ENCODE results near the gene ARHGAP26. TPM values are rescaled to one million over a fixed set of nuclear protein-coding genes. Genes with fewer than 3 reads are reported as not detected.

The ARHGAP26 gene
- polyA plus RNA-seq, 4 donors = 10.4 to 12.2 (median 11.0) TPM

DNA sequence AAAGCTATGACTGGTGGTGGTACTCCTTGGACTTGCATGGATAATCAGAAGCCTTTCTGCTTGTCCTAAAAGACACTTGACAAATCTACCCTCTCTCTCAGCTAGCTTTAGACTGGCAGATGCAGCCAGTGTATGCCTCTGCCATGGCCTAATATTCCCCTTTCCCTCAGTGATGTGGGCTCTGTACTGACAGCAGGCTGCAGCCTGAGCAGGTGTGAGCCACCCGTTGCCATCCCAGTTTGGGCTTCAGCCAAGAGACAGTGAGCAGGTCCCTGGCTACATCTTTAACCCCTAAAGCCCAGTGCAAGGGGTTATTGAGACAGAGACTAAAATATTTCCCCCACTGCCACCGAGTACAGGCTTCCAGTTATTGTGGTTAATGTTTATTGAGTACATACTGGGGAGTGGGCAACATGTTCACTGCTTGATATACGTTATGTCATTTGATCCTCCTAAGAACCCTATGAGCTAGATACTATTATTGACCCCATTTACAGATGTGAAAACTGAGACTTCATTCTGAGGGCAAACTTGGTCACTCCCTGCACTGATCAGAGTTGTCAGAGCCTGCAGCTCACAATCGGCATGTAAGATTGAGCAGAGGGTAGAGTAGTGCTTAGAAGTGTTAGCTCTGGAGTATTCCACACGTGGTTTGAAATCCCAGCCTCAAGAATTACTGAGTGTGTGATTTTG lies 254.2 kb downstream of the ARHGAP26 start:
- DNase-seq (ENCODE audit: low read depth in 4 of 4, low spot score in 3 of 4) = no peak

DNA sequence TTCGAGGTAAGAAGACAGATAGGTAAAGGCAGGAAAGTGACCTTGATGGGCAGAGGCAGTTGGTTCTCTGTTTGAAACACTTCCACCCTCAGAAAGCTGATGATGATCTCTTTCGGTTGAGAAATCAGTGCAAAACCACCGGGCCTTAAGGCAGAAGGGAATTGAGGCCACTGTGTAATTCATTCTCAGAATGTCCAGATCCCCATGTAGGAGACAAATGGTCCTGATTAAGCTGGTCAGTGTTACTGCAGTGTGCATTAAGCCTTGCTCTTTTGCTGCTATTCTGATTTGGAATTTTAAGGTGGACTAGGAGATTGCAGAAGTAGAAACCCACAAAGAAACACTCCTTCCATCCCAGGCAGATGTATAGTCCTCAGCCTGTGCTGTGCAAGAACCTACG lies 255.2 kb downstream of the ARHGAP26 start:
- no peak for DNase-seq (ENCODE audit: low read depth in 4 of 4, low spot score in 3 of 4)

DNA sequence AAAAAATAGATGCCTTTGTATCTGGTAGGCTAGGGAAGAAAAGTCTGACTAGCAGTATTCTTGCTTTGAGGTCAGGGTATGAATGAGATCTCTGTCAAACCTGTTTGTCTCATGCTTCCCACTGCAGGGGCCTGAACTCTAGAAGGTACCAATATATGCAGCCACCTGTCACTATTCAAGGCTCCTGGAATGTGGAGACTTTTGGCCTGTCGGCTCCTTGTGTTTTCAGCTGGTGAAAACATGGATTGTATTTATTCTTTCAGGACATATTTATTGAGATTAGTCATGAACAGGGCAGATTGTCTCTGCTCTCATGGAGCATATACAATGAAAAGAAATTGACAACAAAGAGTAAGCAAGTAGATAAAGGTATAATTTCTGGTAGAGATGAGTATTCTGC lies 255.8 kb downstream of the ARHGAP26 start:
- DNase-seq (ENCODE audit: low read depth in 4 of 4, low spot score in 3 of 4) = no peak

GRCh38 chr5:143026380-143026779 lies 256.2 kb downstream of the ARHGAP26 start:
- DNase-seq (ENCODE audit: low read depth in 4 of 4, low spot score in 3 of 4) = no peak

GRCh38 chr5:143029293-143029692 lies 259.1 kb downstream of the ARHGAP26 start:
- no peak for DNase-seq (ENCODE audit: low read depth in 4 of 4, low spot score in 3 of 4)

GRCh38 chr5:143030349-143030748 lies 260.2 kb downstream of the ARHGAP26 start:
- DNase-seq (ENCODE audit: low read depth in 4 of 4, low spot score in 3 of 4) = no peak

DNA sequence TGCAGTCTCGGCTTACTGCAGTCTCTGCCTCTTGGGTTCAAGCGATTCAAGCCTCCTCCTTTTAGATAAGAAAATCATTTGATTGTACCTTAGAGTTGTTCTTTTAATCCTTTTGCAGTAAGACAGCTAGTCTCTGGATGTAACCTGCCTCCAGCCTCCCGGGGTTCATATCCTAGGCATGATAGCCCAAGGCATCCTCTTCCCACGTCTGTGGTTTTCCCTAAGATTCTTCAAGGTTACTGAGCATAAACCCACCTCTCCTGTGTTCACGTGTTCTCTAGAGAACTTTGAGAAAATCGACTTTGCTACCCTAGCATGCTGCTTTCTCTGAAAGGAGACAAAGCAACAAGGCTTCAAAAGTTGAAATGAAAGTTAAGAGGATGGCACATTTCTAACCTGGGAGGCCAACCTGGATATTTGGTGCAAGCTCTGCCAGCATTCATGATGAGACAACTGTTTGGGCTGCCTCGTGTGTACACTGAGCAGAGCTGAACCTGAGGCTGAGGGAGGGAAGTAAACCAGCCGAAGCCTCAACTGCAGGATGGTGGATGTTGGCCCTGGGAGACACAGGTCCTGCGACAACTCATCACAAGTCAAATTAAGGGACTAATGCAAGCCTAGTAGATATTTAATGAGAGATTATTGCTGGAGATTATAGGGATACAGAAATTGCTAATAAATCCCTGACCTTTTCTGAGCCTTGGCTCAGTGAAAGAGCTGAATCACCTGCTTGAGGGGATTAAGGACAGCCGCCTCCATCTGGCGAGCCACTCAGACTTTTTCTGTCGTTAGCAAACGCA lies 261.8 kb downstream of the ARHGAP26 start:
- DNase-seq (ENCODE audit: low read depth in 4 of 4, low spot score in 3 of 4) = no peak

DNA sequence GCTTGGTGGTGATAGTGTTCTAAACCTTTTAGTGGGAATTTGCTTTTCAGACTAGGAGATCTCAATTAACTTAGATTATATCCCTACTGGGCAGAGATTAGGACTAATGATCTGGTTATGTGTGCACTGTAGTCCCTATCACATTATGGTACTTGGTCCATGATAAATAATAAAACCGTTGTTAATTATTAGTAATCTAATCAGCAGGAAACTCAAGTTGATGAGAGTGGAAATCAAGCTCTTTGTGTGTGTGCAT lies 262.3 kb downstream of the ARHGAP26 start:
- DNase-seq (ENCODE audit: low read depth in 4 of 4, low spot score in 3 of 4) = no peak

DNA sequence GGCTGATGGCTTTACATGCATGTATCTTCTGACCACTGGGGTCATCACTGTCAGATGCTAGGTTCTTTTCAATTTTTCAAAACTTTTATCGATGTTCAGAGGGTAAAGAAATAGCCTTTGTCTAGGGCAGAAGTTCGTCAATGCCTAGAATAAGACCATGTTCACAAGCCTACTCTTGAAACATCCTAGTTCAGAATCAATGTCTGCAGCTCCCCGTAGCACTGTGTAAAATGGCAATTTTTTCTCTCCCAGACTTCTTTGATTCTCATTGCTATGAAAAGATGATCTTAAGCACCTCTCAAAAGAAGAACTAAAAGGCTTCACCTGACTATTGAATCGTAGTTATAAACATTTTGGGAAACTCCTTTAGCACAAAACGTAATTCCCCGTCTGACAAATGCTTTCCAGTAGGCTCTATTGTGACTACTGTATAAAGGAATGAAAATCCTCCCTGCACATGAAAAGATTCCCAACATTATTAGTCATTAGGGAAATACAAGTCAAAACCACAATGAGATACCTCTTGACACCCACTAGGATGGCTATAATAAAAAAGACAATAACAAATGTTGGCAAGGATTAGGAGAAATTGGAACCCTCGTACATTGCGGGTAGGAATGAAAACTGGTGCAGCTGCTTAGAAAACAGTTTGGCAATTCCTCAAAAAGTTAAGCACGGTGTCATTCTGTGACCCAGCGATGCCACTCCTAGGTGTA lies 263.5 kb downstream of the ARHGAP26 start:
- DNase-seq (ENCODE audit: low read depth in 4 of 4, low spot score in 3 of 4) = no peak

- no peak for DNase-seq (ENCODE audit: low read depth in 4 of 4, low spot score in 3 of 4)
Measured at GRCh38 chr5:143036146-143036927, 266.2 kb downstream of the ARHGAP26 start.

DNA sequence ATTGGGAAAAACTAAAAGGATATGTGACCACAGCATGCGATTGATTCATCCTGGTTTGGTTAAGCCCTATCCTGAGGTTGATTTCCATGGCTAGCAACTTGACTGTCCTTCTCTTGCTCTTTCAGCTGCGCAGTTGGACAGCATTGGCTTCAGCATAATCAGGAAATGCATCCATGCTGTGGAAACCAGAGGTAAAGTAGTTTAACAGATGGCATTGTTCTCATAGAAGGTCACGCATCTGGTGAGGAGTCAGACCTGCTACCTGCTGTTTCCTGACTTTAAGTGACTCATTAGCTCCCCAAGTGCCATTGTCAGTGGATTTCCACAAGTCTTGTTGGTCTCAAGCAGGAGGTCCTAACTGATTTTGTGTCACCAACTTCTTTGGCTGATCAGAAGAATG lies 266.9 kb downstream of the ARHGAP26 start:
- DNase-seq (ENCODE audit: low read depth in 4 of 4, low spot score in 3 of 4) = no peak

- DNase-seq (ENCODE audit: low read depth in 4 of 4, low spot score in 3 of 4) = no peak
Measured at GRCh38 chr5:143037708-143038107, 267.5 kb downstream of the ARHGAP26 start.

DNA sequence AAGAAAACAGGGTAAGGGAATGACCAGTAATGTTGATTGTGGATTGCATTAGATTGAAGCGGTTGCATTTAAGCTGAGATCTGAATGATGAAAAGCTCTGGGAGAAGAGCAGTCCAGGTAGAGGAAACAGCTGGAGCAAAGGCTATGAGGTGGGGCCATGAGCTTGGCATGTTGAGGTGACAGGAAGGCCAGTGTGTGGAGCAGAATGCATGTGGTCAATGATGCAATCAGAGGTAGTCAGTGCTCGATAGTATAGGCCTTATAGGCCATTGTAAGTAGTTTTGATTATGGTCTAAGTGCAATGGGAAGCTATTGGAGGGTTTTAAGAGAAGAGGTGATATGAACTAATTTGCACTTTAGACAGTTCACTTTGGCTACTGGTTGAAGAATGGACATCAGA lies 270.4 kb downstream of the ARHGAP26 start:
- no peak for DNase-seq (ENCODE audit: low read depth in 4 of 4, low spot score in 3 of 4)

DNA sequence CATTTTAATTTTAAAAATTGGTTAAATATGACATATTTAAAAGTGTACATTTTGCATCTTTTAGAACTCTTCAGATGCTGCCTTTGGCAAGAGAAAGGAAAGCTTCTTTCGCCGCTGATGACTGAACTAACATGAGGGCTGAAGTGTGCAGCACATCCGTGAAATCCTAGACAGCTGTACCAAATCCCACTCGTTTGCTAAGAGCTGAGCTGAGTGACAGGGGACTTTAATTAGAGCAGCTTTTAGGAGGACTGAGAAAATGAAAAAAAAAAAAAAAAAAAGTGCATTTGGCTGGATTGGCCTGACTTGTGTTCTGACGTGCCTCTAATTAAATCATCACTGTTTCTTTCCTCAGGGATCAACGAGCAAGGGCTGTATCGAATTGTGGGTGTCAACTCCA lies 271.3 kb downstream of the ARHGAP26 start:
- DNase-seq (ENCODE audit: low read depth in 4 of 4, low spot score in 3 of 4) = no peak

GRCh38 chr5:143041972-143042770 lies 272.0 kb downstream of the ARHGAP26 start:
- DNase-seq (ENCODE audit: low read depth in 4 of 4, low spot score in 3 of 4) = no peak

GRCh38 chr5:143044265-143044664 lies 274.1 kb downstream of the ARHGAP26 start:
- no peak for DNase-seq (ENCODE audit: low read depth in 4 of 4, low spot score in 3 of 4)

- no peak for DNase-seq (ENCODE audit: low read depth in 4 of 4, low spot score in 3 of 4)
Measured at GRCh38 chr5:143045062-143045461, 274.9 kb downstream of the ARHGAP26 start.

DNA sequence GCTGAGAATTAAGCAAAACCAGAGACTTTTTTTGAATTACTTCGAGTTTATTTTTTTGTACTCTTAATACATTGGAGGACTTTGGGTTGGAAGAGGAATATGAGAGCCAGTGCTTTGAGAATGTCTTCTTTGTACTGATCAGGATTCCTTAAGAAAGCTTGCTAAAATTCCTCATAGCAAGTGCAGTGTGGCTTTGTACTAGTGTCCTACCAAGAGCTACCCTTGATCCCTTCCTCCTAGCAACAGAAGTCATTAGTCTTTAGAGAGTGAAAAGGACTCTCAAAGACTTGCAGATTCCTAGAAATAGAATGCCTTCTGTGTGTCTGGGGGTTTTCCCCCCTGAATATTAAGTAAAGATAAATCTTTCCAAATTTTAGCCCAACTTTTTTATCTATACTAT lies 276.1 kb downstream of the ARHGAP26 start:
- no peak for DNase-seq (ENCODE audit: low read depth in 4 of 4, low spot score in 3 of 4)

- no peak for DNase-seq (ENCODE audit: low read depth in 4 of 4, low spot score in 3 of 4)
Measured at GRCh38 chr5:143047091-143047490, 276.9 kb downstream of the ARHGAP26 start.

- no peak for DNase-seq (ENCODE audit: low read depth in 4 of 4, low spot score in 3 of 4)
Measured at GRCh38 chr5:143050183-143050582, 280.0 kb downstream of the ARHGAP26 start.
